ENCODE results near the gene YIPF7. TPM values are rescaled to one million over a fixed set of nuclear protein-coding genes. Genes with fewer than 3 reads are reported as not detected.

The YIPF7 gene
- polyA plus RNA-seq, 3 donors = not detected

DNA sequence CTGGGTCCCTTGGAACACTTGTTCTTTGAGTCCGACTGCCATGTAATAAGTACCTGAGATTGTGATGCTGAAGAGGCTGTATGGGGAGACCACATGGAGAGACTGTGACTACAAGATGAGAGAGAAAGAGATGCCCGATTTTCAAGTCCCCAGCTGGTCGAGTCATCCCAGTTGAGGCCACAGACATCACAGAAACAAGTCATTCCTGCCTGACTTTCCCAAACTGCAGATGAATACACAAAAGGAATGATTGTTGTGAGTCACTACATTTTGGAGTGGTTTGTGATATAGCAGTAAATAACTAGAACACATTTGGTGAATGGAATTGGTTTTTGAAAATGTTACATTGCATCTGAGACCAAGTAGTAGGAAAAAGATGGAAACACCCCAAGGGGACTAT lies 9.0 kb upstream of the YIPF7 start:
- Mint-ChIP-seq H3K9me3 (peaks cover 0 to 4% (median 0%) of the 10 kb centered on the region in 7 donors), H3K4me3 (no peak overlapping the region), H3K36me3 (no peaks in the 10 kb centered on the region), H3K27ac (no peak overlapping the region), H3K27me3 (ENCODE audit: low read depth in 3 of 3) (peaks cover 0 to 2% (median 2%) of the 10 kb centered on the region in 3 donors), H3K4me1 (peaks cover 11% of the 10 kb centered on the region)
- intact Hi-C loops (cut with micrococcal nuclease) = no loop called here
- Histone ChIP-seq H3K36me3 (replicated peaks in 1 of 2; ENCODE audit: control insufficient read depth in 1 of 2, insufficient read depth in 2 of 2, low read length in 2 of 2) (no peaks in the 10 kb centered on the region), H3K9me3 (replicated peaks in 1 of 2; ENCODE audit: control insufficient read depth in 1 of 2, insufficient read depth in 1 of 2, low read length in 2 of 2) (no peaks in the 10 kb centered on the region), H3K79me2 (ENCODE audit: insufficient read depth, low read length) (no peaks in the 10 kb centered on the region), H4K20me1 (ENCODE audit: insufficient read depth, low read length) (no peaks in the 10 kb centered on the region), H3K4me3 (replicated peaks in 1 of 3; ENCODE audit: low read depth in 2 of 3, low read length in 3 of 3) (no peak overlapping the region), H3K27ac (ENCODE audit: low read depth in 1 of 2, low read length in 2 of 2) (no peak overlapping the region), H3K9ac (ENCODE audit: insufficient read depth, low read length, poor library complexity, severe bottlenecking) (no peak overlapping the region), H3K27me3 (ENCODE audit: control insufficient read depth in 2 of 2, insufficient read depth in 2 of 2, low read length in 2 of 2) (no peaks in the 10 kb centered on the region), H3K4me1 (ENCODE audit: control insufficient read depth in 1 of 2, insufficient read depth in 2 of 2, low read length in 2 of 2) (no peaks in the 10 kb centered on the region), H2AFZ (ENCODE audit: insufficient read depth, low read depth, low read length, poor library complexity, severe bottlenecking) (no peak overlapping the region), H3K4me2 (replicated peaks; ENCODE audit: extremely low read depth, low read length, poor library complexity, severe bottlenecking) (no peak overlapping the region)
- TF ChIP-seq CTCF (IDR thresholded peaks at IDR 0.05) = no peak
- WGBS (ENCODE audit: insufficient coverage) = 70% methylated on average over 2 of the region's 3 CpGs
- DNase-seq = no peak

- H3K9me3 ChIP-seq (replicated peaks in 1 of 2; ENCODE audit: control insufficient read depth in 1 of 2, insufficient read depth in 1 of 2, low read length in 2 of 2) = no peaks in the 10 kb centered on the region
- H4K20me1 ChIP-seq (ENCODE audit: insufficient read depth, low read length) = no peaks in the 10 kb centered on the region
- no peaks in the 10 kb centered on the region for H3K36me3 Mint-ChIP-seq
- H3K4me1 ChIP-seq (ENCODE audit: control insufficient read depth in 1 of 2, insufficient read depth in 2 of 2, low read length in 2 of 2) = no peaks in the 10 kb centered on the region
- no peak overlapping the region for H2AFZ ChIP-seq (ENCODE audit: insufficient read depth, low read depth, low read length, poor library complexity, severe bottlenecking)
- no peaks in the 10 kb centered on the region for H3K27me3 ChIP-seq (ENCODE audit: control insufficient read depth in 2 of 2, insufficient read depth in 2 of 2, low read length in 2 of 2)
- H3K4me2 ChIP-seq (replicated peaks; ENCODE audit: extremely low read depth, low read length, poor library complexity, severe bottlenecking) = no peak overlapping the region
- H3K36me3 ChIP-seq (replicated peaks in 1 of 2; ENCODE audit: control insufficient read depth in 1 of 2, insufficient read depth in 2 of 2, low read length in 2 of 2) = no peaks in the 10 kb centered on the region
- no peak for TF ChIP-seq CTCF (IDR thresholded peaks at IDR 0.05)
- intact Hi-C loops (cut with micrococcal nuclease) = no loop called here
- whole genome bisulfite sequencing (ENCODE audit: insufficient coverage) = 100% methylated on average over 1 of the region's 1 CpG
- peaks cover 0 to 2% (median 0%) of the 10 kb centered on the region in 7 donors for H3K9me3 Mint-ChIP-seq
- no peak for DNase-seq
- no peak overlapping the region for H3K4me3 ChIP-seq (replicated peaks in 1 of 3; ENCODE audit: low read depth in 2 of 3, low read length in 3 of 3)
- peaks cover 0 to 6% (median 0%) of the 10 kb centered on the region in 3 donors for H3K27me3 Mint-ChIP-seq (ENCODE audit: low read depth in 3 of 3)
- no peak overlapping the region for H3K27ac ChIP-seq (ENCODE audit: low read depth in 1 of 2, low read length in 2 of 2)
- no peak overlapping the region for H3K9ac ChIP-seq (ENCODE audit: insufficient read depth, low read length, poor library complexity, severe bottlenecking)
- no peaks in the 10 kb centered on the region for H3K79me2 ChIP-seq (ENCODE audit: insufficient read depth, low read length)
- no peak overlapping the region for H3K4me3 Mint-ChIP-seq
- no peaks in the 10 kb centered on the region for H3K4me1 Mint-ChIP-seq
- no peak overlapping the region for H3K27ac Mint-ChIP-seq
Measured at GRCh38 chr4:44652002-44652401, 577 bp upstream of the YIPF7 start.
